Adrenal gland (tissue), 5 donors: ENCODE data around the gene EPHB6.

Experiments used
- CTCF ChIP-seq, 6 experiments: fragments of 450-650 bp in 4 of 6; fragments of 200-600 bp in 2 of 6; sonication (generic) in 1 of 6; IDR thresholded peaks; 1 replicate in 5 of 6; 2 replicates in 1 of 6; pipeline versions ENCODE4 v1.5.1 to v1.8.0; 2016 to 2021; ENCODE audit warnings: antibody characterized with exemption in 6 of 6, mild to moderate bottlenecking in 2 of 6, moderate library complexity in 1 of 6
- POLR2A ChIP-seq, 2 donors: fragments of 450-650 bp; IDR thresholded peaks; one replicate each; pipeline ENCODE4 v1.6.1; 2017; ENCODE audit warnings: antibody characterized with exemption in 2 of 2, mild to moderate bottlenecking in 2 of 2, moderate library complexity in 1 of 2
- donor health status: DM: no; HTN: no; CAD: no.

DNA sequence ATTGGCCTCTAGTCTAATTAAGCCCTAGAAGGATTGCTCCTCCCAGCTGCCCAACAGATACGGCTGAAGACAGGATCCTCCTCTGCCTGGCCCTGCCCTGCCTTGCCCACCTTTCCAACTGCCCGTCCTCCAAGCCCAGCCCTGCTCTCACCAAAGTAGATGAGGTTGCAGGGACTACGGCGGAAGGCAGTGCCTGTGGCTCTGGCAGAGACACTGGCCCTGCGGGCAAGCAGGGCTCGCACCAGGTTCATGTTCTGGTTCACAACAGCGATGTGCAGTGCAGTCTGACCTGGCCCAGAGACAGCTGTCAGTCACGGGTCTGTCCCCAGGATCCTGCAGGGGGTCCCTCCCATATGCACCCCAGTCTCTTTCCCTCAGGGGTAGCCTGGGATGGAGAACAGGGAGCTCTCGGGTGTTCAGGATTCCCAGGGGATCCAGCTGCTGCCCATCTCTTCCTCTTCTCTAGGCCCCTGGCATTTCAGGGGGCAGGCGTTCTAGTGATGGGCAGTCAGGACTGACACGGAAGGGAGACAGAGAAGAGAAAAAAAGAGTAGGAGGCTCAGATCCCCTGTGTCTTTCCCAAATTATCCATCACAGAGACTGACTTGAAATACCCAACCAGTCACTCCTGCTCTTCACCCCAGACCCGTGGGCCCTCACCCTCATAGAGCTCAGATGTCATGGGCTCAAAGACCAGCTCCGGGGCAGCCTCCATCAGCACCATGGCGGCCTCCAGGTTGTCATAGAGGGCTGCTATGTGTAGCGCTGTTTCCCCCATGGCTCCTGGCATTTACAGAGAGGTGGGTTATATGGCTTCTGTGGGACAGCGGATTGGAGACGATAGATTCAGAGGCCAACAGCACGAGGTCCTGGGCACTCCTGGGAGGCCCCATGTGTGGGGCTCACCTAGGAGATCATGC lies 22.4 kb downstream of the EPHB6 start:
- TF ChIP-seq CTCF (IDR thresholded peaks at IDR 0.05): no peak
- no peak for TF ChIP-seq POLR2A (IDR thresholded peaks at IDR 0.05)
